ENCODE measurements around the gene ZBTB17.
"Not testable (repeated sequence)": the region's sequence is repeated elsewhere in the genome, so short reads cannot be mapped to it uniquely, and the experiment has no call there.

The ZBTB17 gene

DNA sequence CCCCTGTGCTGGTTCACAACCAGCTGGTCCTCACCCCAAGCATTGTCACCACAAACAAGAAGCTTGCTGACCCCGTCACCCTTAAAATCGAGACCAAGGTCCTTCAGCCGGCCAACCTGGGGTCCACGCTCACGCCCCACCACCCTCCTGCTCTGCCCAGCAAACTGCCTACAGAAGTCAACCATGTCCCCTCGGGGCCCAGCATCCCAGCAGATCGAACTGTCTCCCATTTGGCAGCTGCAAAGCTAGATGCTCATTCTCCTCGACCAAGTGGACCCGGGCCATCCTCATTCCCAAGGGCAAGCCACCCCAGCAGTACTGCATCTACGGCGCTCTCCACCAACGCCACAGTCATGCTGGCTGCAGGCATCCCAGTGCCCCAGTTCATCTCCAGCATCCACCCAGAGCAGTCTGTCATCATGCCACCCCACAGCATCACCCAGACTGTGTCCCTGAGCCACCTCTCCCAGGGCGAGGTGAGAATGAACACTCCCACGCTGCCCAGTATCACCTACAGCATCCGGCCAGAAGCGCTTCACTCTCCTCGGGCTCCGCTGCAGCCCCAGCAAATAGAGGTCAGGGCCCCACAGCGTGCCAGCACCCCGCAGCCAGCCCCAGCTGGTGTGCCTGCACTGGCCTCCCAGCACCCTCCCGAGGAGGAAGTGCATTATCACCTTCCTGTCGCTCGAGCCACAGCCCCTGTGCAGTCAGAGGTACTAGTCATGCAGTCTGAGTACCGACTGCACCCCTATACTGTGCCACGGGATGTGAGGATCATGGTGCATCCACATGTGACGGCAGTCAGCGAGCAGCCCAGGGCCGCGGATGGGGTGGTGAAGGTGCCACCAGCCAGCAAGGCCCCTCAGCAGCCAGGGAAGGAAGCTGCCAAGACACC lies 40.6 kb downstream of the ZBTB17 start:
- no peak for DNase-seq (ENCODE audit: low read depth in 2 of 2)

DNA sequence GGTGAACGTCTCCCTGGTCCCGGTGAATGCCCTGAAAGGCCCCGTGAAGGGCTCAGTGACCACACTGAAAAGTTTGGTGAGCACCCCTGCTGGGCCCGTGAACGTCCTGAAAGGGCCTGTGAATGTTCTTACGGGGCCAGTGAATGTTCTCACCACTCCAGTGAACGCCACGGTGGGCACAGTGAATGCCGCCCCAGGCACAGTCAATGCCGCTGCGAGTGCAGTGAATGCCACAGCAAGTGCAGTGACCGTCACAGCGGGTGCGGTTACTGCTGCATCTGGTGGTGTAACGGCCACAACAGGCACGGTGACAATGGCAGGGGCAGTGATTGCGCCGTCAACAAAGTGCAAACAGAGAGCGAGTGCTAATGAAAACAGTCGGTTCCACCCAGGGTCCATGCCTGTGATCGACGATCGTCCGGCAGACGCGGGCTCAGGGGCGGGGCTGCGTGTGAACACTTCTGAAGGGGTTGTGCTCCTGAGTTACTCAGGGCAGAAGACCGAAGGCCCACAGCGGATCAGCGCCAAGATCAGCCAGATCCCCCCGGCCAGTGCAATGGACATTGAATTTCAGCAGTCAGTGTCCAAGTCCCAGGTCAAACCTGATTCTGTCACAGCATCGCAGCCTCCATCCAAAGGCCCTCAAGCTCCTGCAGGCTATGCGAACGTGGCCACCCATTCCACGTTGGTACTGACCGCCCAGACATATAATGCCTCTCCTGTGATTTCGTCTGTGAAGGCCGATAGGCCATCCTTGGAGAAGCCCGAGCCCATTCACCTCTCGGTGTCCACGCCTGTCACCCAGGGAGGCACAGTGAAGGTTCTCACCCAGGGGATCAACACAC lies 41.5 kb downstream of the ZBTB17 start:
- no peak for DNase-seq (ENCODE audit: low read depth in 2 of 2)

DNA sequence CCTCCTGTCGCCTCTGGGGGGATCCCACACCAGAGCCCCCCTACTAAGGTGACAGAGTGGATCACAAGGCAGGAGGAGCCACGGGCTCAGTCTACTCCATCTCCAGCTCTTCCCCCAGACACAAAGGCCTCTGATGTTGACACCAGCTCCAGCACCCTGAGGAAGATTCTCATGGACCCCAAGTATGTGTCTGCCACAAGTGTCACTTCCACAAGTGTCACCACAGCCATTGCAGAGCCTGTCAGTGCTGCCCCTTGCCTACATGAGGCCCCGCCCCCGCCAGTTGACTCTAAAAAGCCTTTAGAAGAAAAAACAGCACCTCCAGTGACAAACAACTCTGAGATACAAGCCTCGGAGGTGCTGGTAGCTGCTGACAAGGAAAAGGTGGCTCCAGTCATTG lies 42.2 kb downstream of the ZBTB17 start:
- no peak for DNase-seq (ENCODE audit: low read depth in 2 of 2)

DNA sequence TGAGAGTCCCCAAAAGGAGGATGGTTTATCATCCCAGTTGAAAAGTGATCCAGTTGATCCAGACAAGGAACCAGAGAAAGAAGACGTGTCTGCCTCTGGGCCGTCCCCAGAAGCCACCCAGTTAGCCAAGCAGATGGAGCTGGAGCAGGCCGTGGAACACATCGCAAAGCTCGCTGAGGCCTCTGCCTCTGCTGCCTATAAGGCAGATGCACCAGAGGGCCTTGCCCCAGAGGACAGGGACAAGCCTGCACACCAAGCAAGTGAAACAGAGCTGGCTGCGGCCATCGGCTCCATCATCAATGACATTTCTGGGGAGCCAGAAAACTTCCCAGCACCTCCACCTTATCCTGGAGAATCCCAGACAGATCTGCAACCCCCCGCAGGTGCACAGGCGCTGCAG lies 43.3 kb downstream of the ZBTB17 start:
- no peak for DNase-seq (ENCODE audit: low read depth in 2 of 2)

DNA sequence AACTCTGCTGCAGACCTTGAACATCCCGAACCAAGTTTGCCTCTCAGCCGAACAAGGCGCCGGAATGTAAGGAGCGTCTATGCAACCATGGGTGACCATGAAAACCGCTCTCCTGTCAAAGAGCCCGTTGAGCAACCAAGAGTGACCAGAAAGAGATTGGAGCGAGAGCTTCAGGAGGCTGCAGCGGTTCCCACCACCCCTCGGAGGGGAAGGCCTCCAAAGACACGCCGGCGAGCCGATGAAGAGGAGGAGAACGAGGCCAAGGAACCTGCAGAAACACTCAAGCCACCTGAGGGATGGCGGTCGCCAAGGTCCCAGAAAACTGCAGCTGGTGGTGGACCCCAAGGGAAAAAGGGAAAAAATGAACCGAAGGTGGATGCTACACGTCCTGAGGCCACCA lies 44.0 kb downstream of the ZBTB17 start:
- DNase-seq (ENCODE audit: low read depth in 2 of 2) = no peak

DNA sequence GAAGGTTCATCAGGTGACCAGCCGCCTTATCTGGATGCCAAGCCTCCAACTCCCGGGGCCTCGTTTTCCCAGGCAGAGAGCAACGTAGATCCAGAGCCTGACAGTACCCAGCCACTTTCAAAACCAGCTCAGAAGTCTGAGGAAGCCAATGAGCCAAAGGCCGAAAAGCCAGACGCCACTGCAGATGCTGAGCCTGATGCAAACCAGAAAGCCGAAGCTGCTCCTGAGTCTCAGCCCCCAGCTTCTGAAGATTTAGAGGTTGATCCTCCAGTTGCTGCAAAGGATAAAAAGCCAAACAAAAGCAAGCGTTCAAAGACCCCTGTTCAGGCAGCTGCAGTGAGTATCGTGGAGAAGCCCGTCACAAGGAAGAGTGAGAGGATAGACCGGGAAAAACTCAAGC lies 44.5 kb downstream of the ZBTB17 start:
- DNase-seq (ENCODE audit: low read depth in 2 of 2) = no peak

DNA sequence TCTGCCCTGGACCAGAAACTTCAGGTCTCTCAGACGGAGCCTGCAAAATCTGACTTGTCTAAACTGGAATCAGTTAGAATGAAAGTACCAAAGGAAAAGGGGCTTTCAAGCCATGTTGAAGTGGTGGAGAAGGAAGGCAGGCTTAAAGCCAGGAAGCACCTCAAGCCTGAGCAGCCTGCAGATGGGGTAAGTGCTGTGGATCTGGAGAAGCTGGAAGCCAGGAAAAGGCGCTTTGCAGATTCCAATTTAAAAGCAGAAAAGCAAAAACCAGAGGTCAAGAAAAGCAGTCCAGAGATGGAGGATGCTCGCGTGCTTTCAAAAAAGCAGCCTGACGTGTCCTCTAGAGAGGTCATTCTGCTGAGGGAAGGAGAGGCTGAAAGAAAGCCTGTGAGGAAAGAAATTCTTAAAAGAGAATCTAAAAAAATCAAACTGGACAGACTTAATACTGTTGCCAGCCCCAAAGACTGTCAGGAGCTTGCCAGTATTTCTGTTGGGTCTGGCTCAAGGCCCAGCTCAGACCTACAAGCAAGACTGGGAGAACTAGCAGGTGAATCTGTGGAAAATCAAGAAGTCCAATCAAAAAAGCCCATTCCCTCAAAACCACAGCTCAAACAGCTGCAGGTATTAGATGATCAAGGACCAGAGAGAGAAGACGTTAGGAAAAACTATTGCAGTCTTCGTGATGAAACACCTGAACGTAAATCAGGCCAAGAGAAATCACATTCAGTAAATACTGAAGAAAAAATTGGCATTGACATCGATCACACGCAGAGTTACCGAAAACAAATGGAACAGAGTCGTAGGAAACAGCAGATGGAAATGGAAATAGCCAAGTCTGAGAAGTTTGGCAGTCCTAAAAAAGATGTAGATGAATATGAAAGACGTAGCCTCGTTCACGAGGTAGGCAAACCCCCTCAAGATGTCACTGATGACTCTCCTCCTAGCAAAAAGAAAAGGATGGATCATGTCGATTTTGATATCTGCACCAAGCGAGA lies 46.6 kb downstream of the ZBTB17 start:
- no peak for DNase-seq (ENCODE audit: low read depth in 2 of 2)

DNA sequence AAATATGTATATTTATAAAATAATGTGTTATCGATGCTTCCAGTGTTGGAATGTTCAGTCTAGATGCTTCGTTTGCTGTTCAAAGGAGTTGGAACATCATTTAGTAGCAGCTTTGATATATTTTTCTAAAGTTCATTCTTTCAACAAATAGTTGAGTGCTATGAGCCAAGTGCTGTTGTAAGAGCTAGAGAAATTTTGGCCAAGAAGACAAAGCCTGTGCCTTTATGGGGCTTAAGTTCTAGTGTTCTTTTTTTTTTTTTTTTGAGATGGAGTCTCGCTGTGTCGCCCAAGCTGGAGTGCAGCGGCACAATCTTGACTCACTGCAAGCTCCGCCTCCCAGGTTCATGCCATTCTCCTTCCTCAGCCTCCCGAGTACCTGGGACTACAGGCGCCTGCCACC lies 49.5 kb downstream of the ZBTB17 start:
- DNase-seq (ENCODE audit: low read depth in 2 of 2) = not testable (repeated sequence)

DNA sequence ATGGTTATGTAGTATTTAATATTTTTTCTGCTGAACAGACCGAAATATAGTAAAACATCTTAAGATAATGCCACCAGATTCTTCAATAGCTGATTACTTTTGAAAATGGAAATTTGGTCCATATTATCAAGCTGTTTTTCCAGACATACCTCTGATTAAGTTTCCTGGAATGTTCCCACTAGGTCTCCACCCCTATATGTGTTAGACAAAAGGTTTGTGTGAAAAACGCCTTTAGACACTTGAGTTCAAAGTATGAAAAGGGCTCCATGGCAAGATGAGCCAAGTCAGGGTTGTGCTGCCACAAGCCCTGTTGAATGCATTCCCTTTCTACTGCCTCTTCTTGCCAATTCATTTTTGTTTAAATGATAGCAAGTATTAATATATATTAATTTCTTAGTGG lies 52.7 kb downstream of the ZBTB17 start:
- DNase-seq (ENCODE audit: low read depth in 2 of 2) = no peak

DNA sequence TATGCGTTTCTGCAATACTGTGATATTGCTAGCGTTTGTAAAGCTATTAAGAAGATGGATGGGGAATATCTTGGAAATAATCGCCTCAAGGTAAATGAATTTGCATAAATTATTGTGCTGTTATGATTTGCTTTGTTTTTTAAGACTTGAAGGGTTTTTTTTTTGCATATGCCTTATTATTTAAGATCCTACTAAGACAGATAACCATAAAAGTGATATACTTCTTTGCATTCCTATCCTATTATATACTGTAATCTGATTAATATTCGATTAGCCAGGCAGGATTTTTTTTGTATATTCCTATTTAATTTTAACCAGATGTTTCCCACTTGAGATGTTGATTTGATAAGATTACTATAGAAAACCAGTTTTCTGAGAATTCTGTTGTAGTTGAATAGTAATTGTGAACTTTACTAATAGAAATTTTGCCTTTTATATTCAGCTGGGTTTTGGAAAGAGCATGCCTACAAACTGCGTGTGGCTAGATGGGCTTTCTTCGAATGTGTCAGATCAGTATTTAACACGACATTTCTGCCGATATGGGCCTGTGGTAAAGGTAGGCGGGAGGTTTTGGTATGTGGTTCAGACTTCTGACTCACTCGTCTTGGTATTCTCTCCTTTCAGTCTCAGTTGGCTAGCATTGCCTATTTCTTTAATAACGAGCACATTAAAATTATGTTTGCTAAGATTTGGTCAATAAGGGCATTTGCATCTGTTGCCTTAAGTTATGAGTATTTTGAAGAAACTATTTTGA lies 56.8 kb downstream of the ZBTB17 start:
- DNase-seq (ENCODE audit: low read depth in 2 of 2) = peak; percentile 37 to 65

DNA sequence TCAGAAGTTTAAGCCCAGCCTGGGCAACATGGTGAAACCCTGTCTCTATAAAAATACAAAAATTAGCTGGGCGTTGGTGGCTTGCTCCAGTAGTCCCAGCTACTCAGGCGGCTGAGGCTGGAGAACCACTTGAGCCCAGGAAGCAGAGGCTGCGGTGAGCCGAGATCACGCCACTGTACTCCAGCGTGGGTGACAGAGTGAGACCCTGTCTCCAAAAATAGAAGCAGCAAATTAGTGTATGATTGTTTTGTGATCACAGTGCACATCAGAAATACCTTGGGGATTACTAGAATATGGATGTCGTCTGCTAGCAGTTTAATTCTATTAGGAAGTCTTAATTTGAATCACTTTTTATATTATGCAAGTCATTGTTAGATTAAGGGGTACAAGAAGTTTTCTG lies 59.0 kb downstream of the ZBTB17 start:
- DNase-seq (ENCODE audit: low read depth in 2 of 2) = no peak

DNA sequence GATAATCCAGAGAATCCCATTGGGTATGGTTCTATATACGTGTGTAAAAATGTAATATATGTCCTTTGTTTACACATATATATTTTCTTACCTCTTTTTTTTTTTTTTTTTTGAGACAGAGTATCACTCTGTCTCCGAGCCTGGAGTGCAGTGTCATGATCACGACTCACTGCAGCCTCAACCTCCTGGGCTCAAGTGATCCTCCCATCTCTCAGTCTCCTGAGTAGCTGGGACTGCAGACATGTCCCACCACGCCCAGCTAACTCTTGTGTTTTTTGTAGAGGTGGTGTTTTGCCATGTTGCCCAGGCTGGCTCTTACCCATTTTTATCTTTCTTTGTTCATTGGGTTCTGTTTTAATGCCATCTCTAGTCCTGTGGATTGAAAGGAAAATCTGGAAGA lies 59.5 kb downstream of the ZBTB17 start:
- no peak for DNase-seq (ENCODE audit: low read depth in 2 of 2)

DNA sequence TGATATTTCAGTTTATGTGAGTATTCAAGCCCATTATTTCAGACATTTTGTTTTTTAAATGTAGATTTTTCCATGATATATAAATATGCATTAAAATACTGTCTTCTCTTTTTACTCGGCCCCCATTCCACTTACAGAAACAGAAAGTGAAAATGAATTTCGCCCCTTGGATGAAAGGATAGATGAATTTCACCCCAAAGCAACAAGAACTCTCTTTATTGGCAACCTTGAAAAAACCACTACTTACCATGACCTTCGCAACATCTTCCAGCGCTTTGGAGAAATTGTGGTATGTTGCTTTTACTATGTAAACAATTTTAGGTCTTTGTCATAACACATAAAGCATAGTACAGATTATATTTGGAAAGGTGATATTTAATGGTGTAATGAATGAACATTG lies 59.9 kb downstream of the ZBTB17 start:
- DNase-seq (ENCODE audit: low read depth in 2 of 2) = no peak

DNA sequence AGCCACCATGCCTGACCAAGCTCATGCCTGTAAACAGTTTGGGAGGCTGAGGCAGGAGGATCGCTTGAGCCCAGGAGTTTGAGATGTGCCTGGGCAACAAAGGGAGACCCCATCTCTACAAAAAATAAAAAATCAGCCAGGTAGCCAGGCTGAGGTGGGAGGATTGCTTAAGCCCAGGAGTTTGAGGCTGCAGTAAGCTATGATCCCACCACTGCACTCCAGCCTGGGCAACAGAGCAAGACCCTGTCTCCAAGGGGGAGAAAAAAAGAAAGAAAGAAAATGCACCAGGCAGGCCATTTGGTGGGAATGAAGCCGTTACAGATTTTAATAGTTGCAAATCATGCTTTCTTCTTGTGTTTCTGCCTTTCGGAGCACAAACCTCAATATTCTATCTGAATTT lies 62.3 kb downstream of the ZBTB17 start:
- DNase-seq (ENCODE audit: low read depth in 2 of 2) = not testable (repeated sequence)

DNA sequence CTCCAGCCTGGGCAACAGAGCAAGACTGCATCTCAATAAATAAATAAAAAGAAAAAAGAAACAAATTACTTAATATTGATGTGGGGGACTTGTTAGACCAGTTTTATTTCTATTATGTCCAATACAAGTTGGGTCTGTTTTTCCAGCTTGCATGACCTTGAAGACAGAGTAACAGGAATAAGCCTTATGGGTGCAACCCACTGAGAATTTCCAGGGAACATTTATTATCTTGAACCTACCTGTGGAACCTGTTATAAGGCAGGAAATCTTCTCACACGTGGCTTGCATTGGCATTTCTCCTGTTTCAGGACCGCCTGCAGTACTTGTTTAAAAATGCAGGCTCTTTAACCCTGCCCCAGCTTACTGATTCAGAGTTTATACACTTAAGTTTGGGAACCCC lies 64.0 kb downstream of the ZBTB17 start:
- no peak for DNase-seq (ENCODE audit: low read depth in 2 of 2)

DNA sequence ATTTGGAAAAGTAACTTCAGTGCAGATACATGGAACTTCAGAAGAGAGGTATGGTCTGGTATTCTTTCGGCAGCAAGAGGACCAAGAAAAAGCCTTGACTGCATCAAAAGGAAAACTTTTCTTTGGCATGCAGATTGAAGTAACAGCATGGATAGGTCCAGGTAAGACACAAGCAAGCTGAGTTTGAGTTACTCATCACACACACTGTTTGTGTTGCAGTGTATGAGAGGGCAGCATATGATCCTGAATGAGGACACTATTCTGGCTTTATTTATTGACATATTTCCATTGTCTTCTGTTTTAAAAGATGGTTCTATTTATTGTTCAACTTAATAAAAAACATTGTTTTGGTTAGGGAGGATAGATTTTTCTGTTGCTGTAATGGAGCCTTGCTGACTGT lies 64.8 kb downstream of the ZBTB17 start:
- no peak for DNase-seq (ENCODE audit: low read depth in 2 of 2)

DNA sequence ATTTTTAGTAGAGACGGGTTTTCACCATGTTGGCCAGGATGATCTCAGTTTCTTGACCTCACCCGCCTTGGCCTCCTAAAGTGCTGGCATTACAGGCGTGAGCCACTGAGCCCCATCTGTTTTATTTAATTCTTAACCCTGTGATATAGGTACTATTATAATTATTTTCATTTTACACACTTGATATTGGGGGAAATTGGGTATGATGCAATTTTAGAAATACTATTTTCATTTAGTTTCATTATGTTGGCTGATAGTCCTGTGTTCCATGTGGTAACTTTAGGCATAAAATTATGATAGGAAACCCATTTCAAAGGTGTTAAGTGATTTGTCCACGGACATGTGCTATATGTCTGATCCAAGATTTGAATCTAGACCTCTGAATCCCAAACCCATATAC lies 67.3 kb downstream of the ZBTB17 start:
- DNase-seq (ENCODE audit: low read depth in 2 of 2) = no peak

DNA sequence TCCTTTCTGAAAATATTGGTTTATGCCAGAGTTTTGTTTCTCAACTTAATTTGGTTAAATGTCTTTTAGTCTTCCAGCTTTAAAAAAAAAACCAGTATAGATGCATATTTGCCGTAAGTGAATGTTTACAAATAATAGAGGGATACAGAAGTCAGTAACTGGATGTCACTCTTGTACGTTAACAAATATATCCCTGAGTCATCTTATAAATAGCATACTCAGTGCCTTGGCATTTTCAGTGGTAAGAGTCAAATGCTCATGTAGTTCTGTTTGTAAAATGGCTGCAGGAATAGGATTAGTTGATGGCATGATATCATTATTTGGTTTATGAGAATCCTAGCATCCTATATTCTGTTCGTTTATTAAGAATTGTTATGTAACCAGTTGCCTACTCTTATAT lies 73.0 kb downstream of the ZBTB17 start:
- DNase-seq (ENCODE audit: low read depth in 2 of 2) = no peak

DNA sequence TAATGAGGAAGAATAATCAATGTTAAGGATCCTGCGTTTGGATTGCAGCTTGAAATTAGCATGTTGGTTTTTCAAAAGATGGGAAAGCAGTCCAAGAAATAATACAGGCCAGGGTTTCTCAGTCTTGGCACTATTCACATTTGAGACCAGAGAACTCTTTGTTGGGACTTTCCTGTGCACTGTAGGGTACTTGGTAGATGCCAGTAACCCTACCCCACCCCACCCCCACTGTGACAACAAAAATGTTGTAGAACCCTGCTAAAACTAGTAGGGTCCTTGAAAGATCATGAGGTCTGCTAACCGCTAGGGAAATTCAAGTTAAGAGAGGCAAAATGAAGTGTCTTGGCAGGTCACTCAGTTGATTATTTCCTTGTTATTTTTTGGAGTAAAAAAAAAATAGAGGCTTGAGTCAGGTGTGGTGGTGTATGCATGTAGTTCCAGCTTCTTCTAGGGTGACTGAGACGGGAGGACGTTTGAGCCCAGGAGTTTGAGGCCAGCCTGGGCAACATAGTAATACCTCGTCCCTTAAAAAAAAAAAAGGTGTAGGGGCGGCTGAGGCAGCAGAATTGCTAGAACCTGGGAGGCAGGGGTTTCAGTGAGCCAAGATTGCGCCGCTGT lies 75.1 kb downstream of the ZBTB17 start:
- no peak for DNase-seq (ENCODE audit: low read depth in 2 of 2)

DNA sequence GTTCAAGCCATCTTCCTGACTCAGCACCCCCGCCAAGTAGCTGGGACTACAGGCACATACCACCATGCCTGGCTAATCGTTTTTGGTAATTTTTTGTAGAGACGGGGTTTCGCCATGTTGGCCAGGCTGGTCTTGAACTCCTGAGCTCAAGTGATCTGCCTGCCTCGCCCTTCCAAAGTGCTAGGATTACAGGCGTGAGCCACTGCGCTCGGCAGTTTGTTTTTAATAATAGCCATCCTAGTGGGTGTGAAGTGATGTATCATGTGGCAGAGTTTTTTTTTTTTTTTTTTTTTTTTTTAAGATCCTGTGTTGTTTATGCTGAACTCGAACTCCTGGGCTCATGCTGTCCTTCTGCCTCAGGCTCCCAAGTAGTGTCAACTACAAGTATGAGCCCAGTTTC lies 76.6 kb downstream of the ZBTB17 start:
- no peak for DNase-seq (ENCODE audit: low read depth in 2 of 2)
